Colonic mucosa (tissue), 4 donors: ENCODE data around the gene POU2F1. TPM values are rescaled to one million over a fixed set of nuclear protein-coding genes. Genes with fewer than 3 reads are reported as not detected.

Experiments
- DNase-seq: peaks from one replicate; pipeline ENCODE4 v3.0.0-alpha.2; 2020
- H3K27ac ChIP-seq: fragments of 200-600 bp; one replicate; pipeline ENCODE4 v1.8.0; 2021
- H3K27me3 ChIP-seq: fragments of 200-600 bp; one replicate; pipeline ENCODE4 v1.8.0; 2021
- H3K36me3 ChIP-seq: fragments of 200-600 bp; one replicate; pipeline ENCODE4 v1.8.0; 2021
- H3K4me1 ChIP-seq: fragments of 200-600 bp; one replicate; pipeline ENCODE4 v1.8.0; 2021; ENCODE audit warnings: mild to moderate bottlenecking
- H3K4me3 ChIP-seq: fragments of 200-600 bp; one replicate; pipeline ENCODE4 v1.8.0; 2021
- H3K9ac ChIP-seq, 2 donors: one replicate each; pipeline ENCODE4 v1.7.0; 2013; ENCODE audit warnings: control low read depth in 2 of 2, low read depth in 2 of 2, low read length in 2 of 2
- H3K9me3 ChIP-seq: fragments of 200-600 bp; one replicate; pipeline ENCODE4 v1.8.0; 2021
- CTCF ChIP-seq: fragments of 200-600 bp; IDR thresholded peaks from one replicate; pipeline ENCODE4 v1.8.0; 2022; ENCODE audit warnings: antibody characterized with exemption, mild to moderate bottlenecking
- intact Hi-C: fragments of 100-400 bp; cut with DNase I; formaldehyde crosslinking; loops from one replicate; pipeline ENCODE4 v1.14.1; 2022
- total RNA-seq, 2 donors: library from RNA; stranded (reverse); fragmentation: NEBNext Ultra II Directional in 1 of 2; extraction: Animal tissue kit (Norgen Biotek cat#: 25700) in 1 of 2; gene quantifications; one replicate each; pipeline ENCODE4 v1.2.1, GENCODE V29; 2021
- donor health status: healthy.
- donor health status: DM: no; HTN: no; CAD: no.
- donor health status: DM: no; HTN: no; CAD: no.

The POU2F1 gene
- total RNA-seq, 2 donors from 2014 or later, result 16.4 to 24.4 TPM

GRCh38 chr1:167190747-167191237 lies 29.9 kb upstream of the POU2F1 start:
- intact Hi-C loops, result no loop called here
- Histone ChIP-seq H3K27me3 (no peaks in the 10 kb centered on the region), H3K4me3 (no peak overlapping the region), H3K9ac (no peak overlapping the region), H3K4me1 (no peaks in the 10 kb centered on the region), H3K27ac (no peak overlapping the region), H3K9me3 (no peaks in the 10 kb centered on the region), H3K36me3 (no peaks in the 10 kb centered on the region)
- DNase-seq, result no peak
- TF ChIP-seq CTCF, result no peak

GRCh38 chr1:167191958-167192357 lies 28.7 kb upstream of the POU2F1 start:
- no peak for TF ChIP-seq CTCF
- no peaks in the 10 kb centered on the region for H3K4me1 ChIP-seq

GRCh38 chr1:167194182-167194581 lies 26.5 kb upstream of the POU2F1 start:
- H3K27ac ChIP-seq, result no peak overlapping the region
- no peaks in the 10 kb centered on the region for H3K4me1 ChIP-seq
- TF ChIP-seq CTCF, result no peak
- intact Hi-C loops, result no loop called here
- DNase-seq, result no peak
- no peaks in the 10 kb centered on the region for H3K27me3 ChIP-seq
- no peak overlapping the region for H3K9ac ChIP-seq
- no peaks in the 10 kb centered on the region for H3K36me3 ChIP-seq
- no peaks in the 10 kb centered on the region for H3K9me3 ChIP-seq
- H3K4me3 ChIP-seq, result no peak overlapping the region

More at GRCh38 chr1:167191958-167192357, 28.7 kb upstream of the POU2F1 start:
- H3K4me3 ChIP-seq, result no peak overlapping the region
- no peak overlapping the region for H3K27ac ChIP-seq
- no peaks in the 10 kb centered on the region for H3K27me3 ChIP-seq
- H3K36me3 ChIP-seq, result no peaks in the 10 kb centered on the region
- no peak for DNase-seq
- H3K9me3 ChIP-seq, result no peaks in the 10 kb centered on the region
- intact Hi-C loops, result no loop called here
- H3K9ac ChIP-seq, result no peak overlapping the region

GRCh38 chr1:167196166-167196565 lies 24.5 kb upstream of the POU2F1 start:
- Histone ChIP-seq H3K4me3 (no peak overlapping the region), H3K27me3 (no peaks in the 10 kb centered on the region), H3K4me1 (no peaks in the 10 kb centered on the region), H3K9me3 (no peaks in the 10 kb centered on the region), H3K27ac (no peak overlapping the region), H3K36me3 (no peaks in the 10 kb centered on the region), H3K9ac (no peak overlapping the region)
- intact Hi-C loops, result no loop called here
- no peak for TF ChIP-seq CTCF
- no peak for DNase-seq

- Histone ChIP-seq H3K36me3 (no peaks in the 10 kb centered on the region), H3K4me3 (no peak overlapping the region), H3K9me3 (no peaks in the 10 kb centered on the region), H3K27ac (no peak overlapping the region), H3K27me3 (no peaks in the 10 kb centered on the region), H3K9ac (no peak overlapping the region), H3K4me1 (no peaks in the 10 kb centered on the region)
- intact Hi-C loops, result no loop called here
- no peak for TF ChIP-seq CTCF
- no peak for DNase-seq
These were observed 23.4 kb upstream of the POU2F1 start for GRCh38 chr1:167197236-167197635.
